ENCODE results near the gene KCTD2. TPM values are rescaled to one million over a fixed set of nuclear protein-coding genes. Genes with fewer than 3 reads are reported as not detected.

KCTD2 gene
- total and polyA plus RNA-seq, 9 of the 15 experiments (the other 6 are each of a cell fraction or from before 2014, with no cell fraction given), result 1.7 to 32.9 (median 15.8) TPM

DNA sequence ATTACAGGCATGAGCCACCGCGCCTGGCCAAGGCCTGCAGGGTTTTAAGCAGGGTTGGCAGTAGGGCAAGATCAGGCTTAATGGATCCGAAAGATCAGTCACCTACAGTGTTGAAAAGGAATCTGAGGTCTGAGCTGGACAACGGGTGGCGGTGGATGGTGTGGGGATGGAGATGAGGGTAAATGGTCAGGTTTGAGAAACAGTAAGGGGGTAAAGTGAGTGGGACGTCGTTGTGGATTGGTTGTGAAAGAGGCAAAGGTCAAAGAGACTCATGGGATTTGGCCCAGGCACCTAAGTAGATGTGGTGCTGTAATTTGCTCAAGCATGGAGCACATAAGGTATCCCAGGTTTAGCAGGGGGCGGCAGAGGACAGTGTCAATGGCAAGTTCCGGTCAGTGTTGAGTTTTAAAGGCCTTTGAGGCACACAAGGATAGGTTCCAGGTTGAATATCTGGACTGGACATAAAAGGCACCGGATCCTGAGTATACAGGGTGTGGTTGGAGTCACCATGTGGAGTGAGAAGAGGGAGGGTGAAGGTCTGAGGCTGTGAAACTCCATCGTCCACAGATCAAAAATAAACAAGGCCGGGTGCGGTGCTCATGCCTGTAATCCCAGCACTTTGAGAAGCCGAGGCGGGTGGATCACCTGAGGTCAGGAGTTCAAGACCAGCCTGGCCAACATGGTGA is 39.6 kb downstream of the KCTD2 start (continued):
- TF ChIP-seq, protein P1, sequence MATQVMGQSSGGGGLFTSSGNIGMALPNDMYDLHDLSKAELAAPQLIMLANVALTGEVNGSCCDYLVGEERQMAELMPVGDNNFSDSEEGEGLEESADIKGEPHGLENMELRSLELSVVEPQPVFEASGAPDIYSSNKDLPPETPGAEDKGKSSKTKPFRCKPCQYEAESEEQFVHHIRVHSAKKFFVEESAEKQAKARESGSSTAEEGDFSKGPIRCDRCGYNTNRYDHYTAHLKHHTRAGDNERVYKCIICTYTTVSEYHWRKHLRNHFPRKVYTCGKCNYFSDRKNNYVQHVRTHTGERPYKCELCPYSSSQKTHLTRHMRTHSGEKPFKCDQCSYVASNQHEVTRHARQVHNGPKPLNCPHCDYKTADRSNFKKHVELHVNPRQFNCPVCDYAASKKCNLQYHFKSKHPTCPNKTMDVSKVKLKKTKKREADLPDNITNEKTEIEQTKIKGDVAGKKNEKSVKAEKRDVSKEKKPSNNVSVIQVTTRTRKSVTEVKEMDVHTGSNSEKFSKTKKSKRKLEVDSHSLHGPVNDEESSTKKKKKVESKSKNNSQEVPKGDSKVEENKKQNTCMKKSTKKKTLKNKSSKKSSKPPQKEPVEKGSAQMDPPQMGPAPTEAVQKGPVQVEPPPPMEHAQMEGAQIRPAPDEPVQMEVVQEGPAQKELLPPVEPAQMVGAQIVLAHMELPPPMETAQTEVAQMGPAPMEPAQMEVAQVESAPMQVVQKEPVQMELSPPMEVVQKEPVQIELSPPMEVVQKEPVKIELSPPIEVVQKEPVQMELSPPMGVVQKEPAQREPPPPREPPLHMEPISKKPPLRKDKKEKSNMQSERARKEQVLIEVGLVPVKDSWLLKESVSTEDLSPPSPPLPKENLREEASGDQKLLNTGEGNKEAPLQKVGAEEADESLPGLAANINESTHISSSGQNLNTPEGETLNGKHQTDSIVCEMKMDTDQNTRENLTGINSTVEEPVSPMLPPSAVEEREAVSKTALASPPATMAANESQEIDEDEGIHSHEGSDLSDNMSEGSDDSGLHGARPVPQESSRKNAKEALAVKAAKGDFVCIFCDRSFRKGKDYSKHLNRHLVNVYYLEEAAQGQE (IDR thresholded peaks at IDR 0.05; ENCODE audit: borderline replicate concordance), result peak; percentile 23; the same call in 1 of the 2 replicates
- TF ChIP-seq, protein P1 (CRISPR knock-in tag; IDR thresholded peaks at IDR 0.05; ENCODE audit: low read depth), result no peak
- TF ChIP-seq PML (IDR thresholded peaks at IDR 0.05; ENCODE audit: low read length) (no peak), BHLHE40 (IDR thresholded peaks at IDR 0.05; ENCODE audit: low read length) (no peak), FUS (optimal IDR thresholded peaks at IDR 0.05; ENCODE audit: low read depth, low read length) (no peak), RAD21 (CRISPR knock-in tag; conservative IDR thresholded peaks at IDR 0.05 in 1 of 2, IDR thresholded peaks at IDR 0.05 in 1 of 2) (peak in 1 of 2 experiments; percentile 54; a peak in 2 of 4 replicates), ETV5 (CRISPR knock-in tag; IDR thresholded peaks at IDR 0.05; ENCODE audit: low read depth) (peak; percentile 72; the same call in 1 of the 2 replicates), PHTF2 (CRISPR knock-in tag; IDR thresholded peaks at IDR 0.05) (no peak), ETV1 (tag; conservative IDR thresholded peaks at IDR 0.05; ENCODE audit: low read depth) (peak; percentile 65)
- TF ChIP-seq, protein P2, sequence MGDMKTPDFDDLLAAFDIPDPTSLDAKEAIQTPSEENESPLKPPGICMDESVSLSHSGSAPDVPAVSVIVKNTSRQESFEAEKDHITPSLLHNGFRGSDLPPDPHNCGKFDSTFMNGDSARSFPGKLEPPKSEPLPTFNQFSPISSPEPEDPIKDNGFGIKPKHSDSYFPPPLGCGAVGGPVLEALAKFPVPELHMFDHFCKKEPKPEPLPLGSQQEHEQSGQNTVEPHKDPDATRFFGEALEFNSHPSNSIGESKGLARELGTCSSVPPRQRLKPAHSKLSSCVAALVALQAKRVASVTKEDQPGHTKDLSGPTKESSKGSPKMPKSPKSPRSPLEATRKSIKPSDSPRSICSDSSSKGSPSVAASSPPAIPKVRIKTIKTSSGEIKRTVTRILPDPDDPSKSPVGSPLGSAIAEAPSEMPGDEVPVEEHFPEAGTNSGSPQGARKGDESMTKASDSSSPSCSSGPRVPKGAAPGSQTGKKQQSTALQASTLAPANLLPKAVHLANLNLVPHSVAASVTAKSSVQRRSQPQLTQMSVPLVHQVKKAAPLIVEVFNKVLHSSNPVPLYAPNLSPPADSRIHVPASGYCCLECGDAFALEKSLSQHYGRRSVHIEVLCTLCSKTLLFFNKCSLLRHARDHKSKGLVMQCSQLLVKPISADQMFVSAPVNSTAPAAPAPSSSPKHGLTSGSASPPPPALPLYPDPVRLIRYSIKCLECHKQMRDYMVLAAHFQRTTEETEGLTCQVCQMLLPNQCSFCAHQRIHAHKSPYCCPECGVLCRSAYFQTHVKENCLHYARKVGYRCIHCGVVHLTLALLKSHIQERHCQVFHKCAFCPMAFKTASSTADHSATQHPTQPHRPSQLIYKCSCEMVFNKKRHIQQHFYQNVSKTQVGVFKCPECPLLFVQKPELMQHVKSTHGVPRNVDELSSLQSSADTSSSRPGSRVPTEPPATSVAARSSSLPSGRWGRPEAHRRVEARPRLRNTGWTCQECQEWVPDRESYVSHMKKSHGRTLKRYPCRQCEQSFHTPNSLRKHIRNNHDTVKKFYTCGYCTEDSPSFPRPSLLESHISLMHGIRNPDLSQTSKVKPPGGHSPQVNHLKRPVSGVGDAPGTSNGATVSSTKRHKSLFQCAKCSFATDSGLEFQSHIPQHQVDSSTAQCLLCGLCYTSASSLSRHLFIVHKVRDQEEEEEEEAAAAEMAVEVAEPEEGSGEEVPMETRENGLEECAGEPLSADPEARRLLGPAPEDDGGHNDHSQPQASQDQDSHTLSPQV (IDR thresholded peaks at IDR 0.05), result peak; percentile 67
- TF ChIP-seq, protein P3, sequence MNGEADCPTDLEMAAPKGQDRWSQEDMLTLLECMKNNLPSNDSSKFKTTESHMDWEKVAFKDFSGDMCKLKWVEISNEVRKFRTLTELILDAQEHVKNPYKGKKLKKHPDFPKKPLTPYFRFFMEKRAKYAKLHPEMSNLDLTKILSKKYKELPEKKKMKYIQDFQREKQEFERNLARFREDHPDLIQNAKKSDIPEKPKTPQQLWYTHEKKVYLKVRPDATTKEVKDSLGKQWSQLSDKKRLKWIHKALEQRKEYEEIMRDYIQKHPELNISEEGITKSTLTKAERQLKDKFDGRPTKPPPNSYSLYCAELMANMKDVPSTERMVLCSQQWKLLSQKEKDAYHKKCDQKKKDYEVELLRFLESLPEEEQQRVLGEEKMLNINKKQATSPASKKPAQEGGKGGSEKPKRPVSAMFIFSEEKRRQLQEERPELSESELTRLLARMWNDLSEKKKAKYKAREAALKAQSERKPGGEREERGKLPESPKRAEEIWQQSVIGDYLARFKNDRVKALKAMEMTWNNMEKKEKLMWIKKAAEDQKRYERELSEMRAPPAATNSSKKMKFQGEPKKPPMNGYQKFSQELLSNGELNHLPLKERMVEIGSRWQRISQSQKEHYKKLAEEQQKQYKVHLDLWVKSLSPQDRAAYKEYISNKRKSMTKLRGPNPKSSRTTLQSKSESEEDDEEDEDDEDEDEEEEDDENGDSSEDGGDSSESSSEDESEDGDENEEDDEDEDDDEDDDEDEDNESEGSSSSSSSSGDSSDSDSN (IDR thresholded peaks at IDR 0.05; ENCODE audit: borderline replicate concordance in 1 of 2, low read depth in 2 of 2, low read length in 2 of 2), result no peak
